NCI-H2227 treated with DMSO at 0.1 percent for 48 hours (cell line): ENCODE measurements around the gene DDX11.
"Not testable (repeated sequence)": the region's sequence is repeated elsewhere in the genome, so short reads cannot be mapped to it uniquely, and the experiment has no call there.

Source experiments
- DNase-seq: peaks from one replicate; lab custom pipeline; 2025; lab: John Stamatoyannopoulos, UW

DDX11 gene

DNA sequence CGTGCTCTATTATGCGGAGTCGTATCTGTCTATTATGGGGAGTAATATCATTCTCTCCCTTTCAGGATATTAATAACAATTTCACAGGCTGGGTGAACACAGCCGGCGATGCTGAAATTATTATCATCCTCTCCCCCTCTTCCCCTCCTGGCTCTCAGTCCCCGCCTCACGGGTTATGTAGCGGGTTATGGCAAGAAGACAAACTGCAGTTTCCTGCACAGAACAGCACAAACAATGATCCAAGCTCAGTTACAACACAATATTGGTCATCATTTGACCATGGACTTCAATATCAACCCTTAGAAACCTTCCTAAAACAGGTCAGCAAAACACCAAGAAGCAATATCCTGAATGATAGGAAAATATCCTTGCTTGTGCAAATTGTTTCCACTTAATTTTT, 50.5 kb downstream of the DDX11 start:
- DNase-seq = not testable (repeated sequence)

GRCh38 chr12:31125171-31125570, 51.5 kb downstream of the DDX11 start:
- not testable (repeated sequence) for DNase-seq

DNA sequence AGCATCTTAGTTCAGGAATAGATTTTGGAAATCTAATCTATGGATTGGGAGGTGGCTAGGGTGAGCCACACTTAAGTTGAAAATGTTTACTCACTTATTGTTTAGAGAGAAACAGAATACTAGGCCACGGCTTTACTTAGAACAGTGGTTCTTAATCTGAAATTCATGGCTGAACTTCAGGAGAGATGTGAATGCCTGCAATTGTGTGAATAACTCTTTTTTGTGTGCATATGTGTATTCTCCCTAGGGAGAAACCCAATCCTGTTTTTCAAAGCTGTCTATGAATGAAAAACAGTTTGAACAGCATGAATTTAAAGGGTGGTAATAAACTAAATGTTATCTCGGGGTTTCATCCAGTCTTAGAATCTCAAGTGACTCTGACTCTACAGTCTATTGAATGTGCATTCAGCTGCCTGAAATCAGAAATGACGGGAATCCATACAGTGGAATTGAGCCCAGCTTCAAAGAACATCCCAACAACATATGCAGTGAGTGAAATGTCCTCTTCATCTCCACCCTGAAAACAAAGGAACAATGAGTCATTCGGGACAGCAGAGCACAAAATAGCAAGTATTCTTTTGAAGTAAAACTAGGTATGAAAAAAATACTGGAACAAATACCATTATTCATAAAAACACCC, 53.7 kb downstream of the DDX11 start:
- DNase-seq = not testable (repeated sequence)

- not testable (repeated sequence) for DNase-seq
These were observed 62.9 kb downstream of the DDX11 start for GRCh38 chr12:31136581-31136980.

GRCh38 chr12:31144768-31145167, 71.1 kb downstream of the DDX11 start:
- DNase-seq = not testable (repeated sequence)

GRCh38 chr12:31145296-31145695, 71.6 kb downstream of the DDX11 start:
- not testable (repeated sequence) for DNase-seq

- not testable (repeated sequence) for DNase-seq
These were observed 73.8 kb downstream of the DDX11 start for GRCh38 chr12:31147415-31147814.

DNA sequence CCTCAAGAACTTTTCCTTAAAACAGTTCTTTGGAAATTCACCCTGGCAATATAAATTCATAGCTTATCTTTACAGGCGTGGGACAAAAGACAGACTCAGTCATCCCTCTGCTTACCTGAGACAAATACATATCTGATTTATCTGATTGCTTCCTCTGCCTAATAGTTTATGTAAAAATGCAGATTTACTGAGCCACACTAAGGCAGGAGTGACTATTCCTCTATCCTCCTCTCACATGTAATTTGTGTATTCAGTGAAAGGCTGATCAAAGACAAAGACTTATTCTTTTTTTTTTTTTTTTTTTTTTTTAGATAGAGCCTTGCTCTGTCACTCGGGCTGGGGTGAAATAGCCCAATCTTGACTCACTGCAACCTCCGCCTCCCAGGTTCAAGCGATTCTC, 77.1 kb downstream of the DDX11 start:
- not testable (repeated sequence) for DNase-seq
